Neural progenitor cell (in vitro differentiated cells): Measurements from ENCODE around the gene PTGDR2. TPM values are rescaled to one million over a fixed set of nuclear protein-coding genes. Genes with fewer than 3 reads are reported as not detected.
A peak's percentile ranks its signal among the peaks of the same experiment; 100 is the strongest.

Experiments
- DNase-seq: peaks from one replicate; pipeline ENCODE4 v3.0.0-alpha.2; 2016; ENCODE audit warnings: low spot score
- H2AFZ ChIP-seq: fragments of 200-600 bp; sonication (generic); replicated peaks from 2 replicates; pipeline ENCODE4 v1.6.1; 2016; ENCODE audit warnings: antibody characterized with exemption
- H3F3A ChIP-seq: fragments of 200-600 bp; sonication (generic); 2 replicates; pipeline ENCODE4 v1.6.1; 2016; ENCODE audit warnings: antibody characterized with exemption, low read depth
- H3K27ac ChIP-seq: fragments of 200-600 bp; sonication (generic); 2 replicates; pipeline ENCODE4 v1.5.1; 2016; ENCODE audit warnings: mild to moderate bottlenecking
- H3K27me3 ChIP-seq: fragments of 200-600 bp; sonication (generic); 2 replicates; pipeline ENCODE4 v1.6.1; 2016; ENCODE audit warnings: mild to moderate bottlenecking, moderate library complexity
- H3K36me3 ChIP-seq: fragments of 200-600 bp; sonication (generic); 2 replicates; pipeline ENCODE4 v1.5.1; 2016
- H3K4me1 ChIP-seq: fragments of 200-600 bp; sonication (generic); 2 replicates; pipeline ENCODE4 v1.6.1; 2016; ENCODE audit warnings: mixed run types
- H3K4me2 ChIP-seq: fragments of 200-600 bp; sonication (generic); 2 replicates; pipeline ENCODE4 v1.6.1; 2016
- H3K4me3 ChIP-seq: fragments of 200-600 bp; sonication (generic); 2 replicates; pipeline ENCODE4 v1.5.1; 2016
- H3K79me2 ChIP-seq: fragments of 200-600 bp; sonication (generic); 2 replicates; pipeline ENCODE4 v1.6.1; 2016; ENCODE audit warnings: low read depth
- H3K9ac ChIP-seq: fragments of 200-600 bp; sonication (generic); 2 replicates; pipeline ENCODE4 v1.6.1; 2016
- H3K9me3 ChIP-seq: fragments of 200-600 bp; sonication (generic); 2 replicates; pipeline ENCODE4 v1.5.1; 2016; ENCODE audit warnings: low read depth
- H4K20me1 ChIP-seq: fragments of 200-600 bp; sonication (generic); 2 replicates; pipeline ENCODE4 v1.6.1; 2016; ENCODE audit warnings: low read depth
- H3K27ac Mint-ChIP-seq: 3 replicates; pipeline ENCODE4 v1.8.0; 2021; ENCODE audit warnings: mixed read lengths
- H3K27me3 Mint-ChIP-seq: 2 replicates; pipeline ENCODE4 v1.8.0; 2022; ENCODE audit warnings: low read depth, mild to moderate bottlenecking, inconsistent platforms, moderate library complexity, mixed read lengths; ENCODE audit not compliant: insufficient read depth
- H3K36me3 Mint-ChIP-seq: 3 replicates; pipeline ENCODE4 v1.8.0; 2021; ENCODE audit warnings: mixed read lengths
- H3K4me1 Mint-ChIP-seq: 3 replicates; pipeline ENCODE4 v1.8.0; 2021; ENCODE audit warnings: mixed read lengths
- H3K4me3 Mint-ChIP-seq: 3 replicates; pipeline ENCODE4 v1.8.0; 2021; ENCODE audit warnings: mild to moderate bottlenecking, moderate library complexity, mixed read lengths
- H3K9me3 Mint-ChIP-seq: 3 replicates; pipeline ENCODE4 v1.8.0; 2020; ENCODE audit warnings: mixed read lengths
- EZH2 ChIP-seq: fragments of 200-600 bp; sonication (generic); IDR thresholded peaks from 2 replicates; pipeline ENCODE4 v1.6.1; 2017; ENCODE audit warnings: antibody characterized with exemption, mild to moderate bottlenecking, moderate library complexity
- EZH2phosphoT487 ChIP-seq: fragments of 200-600 bp; sonication (generic); IDR thresholded peaks from 2 replicates; pipeline ENCODE4 v1.6.1; 2017; ENCODE audit warnings: antibody characterized with exemption
- total RNA-seq: library from RNA; depleted of rRNA; stranded (reverse); fragments of >200 nt; gene quantifications from 2 replicates; pipeline ENCODE4 v1.2.3, GENCODE V29; 2015; ENCODE audit warnings: low replicate concordance
- TF ChIP-seq, protein P1 (sequence below): fragments of 200-600 bp; sonication (generic); IDR thresholded peaks from 2 replicates; pipeline ENCODE4 v1.5.1; 2017; ENCODE audit warnings: antibody characterized with exemption, mild to moderate bottlenecking

Gene PTGDR2
- total RNA-seq, 1 donor from 2014 or later = not detected

DNA sequence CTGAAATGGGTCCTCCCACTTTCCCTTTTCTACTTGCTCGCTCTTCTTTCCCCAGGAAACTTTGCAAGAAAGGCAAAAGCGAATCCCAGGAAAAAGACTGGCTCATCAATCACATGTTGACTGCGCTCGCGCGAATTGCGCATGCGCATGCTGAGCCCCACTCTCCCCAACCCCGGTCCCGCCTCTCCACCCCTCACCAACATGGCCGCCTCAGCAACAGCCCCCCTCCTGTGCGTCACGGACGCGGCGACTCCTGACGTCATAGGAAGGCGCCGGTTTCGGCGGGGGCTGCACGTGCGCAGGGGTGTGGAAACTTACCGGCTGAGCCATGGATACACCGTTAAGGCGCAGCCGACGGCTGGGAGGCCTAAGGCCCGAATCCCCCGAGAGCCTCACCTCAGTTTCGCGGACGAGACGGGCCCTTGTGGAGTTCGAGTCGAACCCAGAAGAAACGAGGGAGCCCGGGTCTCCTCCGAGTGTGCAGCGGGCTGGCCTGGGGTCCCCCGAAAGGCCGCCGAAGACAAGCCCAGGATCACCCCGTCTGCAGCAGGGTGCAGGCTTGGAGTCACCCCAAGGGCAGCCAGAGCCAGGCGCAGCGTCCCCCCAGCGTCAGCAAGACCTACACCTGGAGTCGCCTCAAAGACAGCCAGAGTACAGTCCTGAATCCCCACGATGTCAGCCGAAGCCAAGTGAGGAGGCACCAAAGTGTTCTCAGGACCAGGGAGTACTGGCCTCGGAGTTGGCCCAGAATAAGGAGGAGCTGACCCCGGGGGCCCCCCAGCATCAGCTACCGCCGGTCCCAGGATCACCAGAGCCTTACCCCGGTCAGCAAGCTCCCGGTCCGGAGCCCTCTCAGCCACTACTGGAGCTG is 13.7 kb downstream of the PTGDR2 start, which contains the start of gene CCDC86:
Gene CCDC86, plus strand, starts transcription at position 317 of the 871 bp plus-strand sequence. Its CDS starts 12 bp downstream, at position 329.
- Histone ChIP-seq H3F3A (no peaks in the 10 kb centered on the region), H3K4me2 (peak within 1 kb of the TSS; percentile 94), H3K9me3 (no peaks in the 10 kb centered on the region), H3K36me3 (no peaks in the 10 kb centered on the region), H4K20me1 (no peaks in the 10 kb centered on the region), H3K27me3 (no peaks in the 10 kb centered on the region), H3K27ac (no peak within 1 kb of the TSS), H3K4me3 (peak within 1 kb of the TSS; percentile 77), H3K79me2 (peaks cover 30% of the 10 kb centered on the region), H2AFZ (peak within 1 kb of the TSS; percentile 94), H3K9ac (peak within 1 kb of the TSS; percentile 85), H3K4me1 (peaks cover 17% of the 10 kb centered on the region)
- peaks cover 35% of the 10 kb centered on the region for H3K4me1 Mint-ChIP-seq
- peak within 1 kb of the TSS; percentile 96 for H3K27ac Mint-ChIP-seq
- peak; percentile 96 for DNase-seq
- no peak for TF ChIP-seq EZH2
- TF ChIP-seq, protein P1, sequence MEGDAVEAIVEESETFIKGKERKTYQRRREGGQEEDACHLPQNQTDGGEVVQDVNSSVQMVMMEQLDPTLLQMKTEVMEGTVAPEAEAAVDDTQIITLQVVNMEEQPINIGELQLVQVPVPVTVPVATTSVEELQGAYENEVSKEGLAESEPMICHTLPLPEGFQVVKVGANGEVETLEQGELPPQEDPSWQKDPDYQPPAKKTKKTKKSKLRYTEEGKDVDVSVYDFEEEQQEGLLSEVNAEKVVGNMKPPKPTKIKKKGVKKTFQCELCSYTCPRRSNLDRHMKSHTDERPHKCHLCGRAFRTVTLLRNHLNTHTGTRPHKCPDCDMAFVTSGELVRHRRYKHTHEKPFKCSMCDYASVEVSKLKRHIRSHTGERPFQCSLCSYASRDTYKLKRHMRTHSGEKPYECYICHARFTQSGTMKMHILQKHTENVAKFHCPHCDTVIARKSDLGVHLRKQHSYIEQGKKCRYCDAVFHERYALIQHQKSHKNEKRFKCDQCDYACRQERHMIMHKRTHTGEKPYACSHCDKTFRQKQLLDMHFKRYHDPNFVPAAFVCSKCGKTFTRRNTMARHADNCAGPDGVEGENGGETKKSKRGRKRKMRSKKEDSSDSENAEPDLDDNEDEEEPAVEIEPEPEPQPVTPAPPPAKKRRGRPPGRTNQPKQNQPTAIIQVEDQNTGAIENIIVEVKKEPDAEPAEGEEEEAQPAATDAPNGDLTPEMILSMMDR = no peak
- TF ChIP-seq EZH2phosphoT487 = no peak
- no peaks in the 10 kb centered on the region for H3K9me3 Mint-ChIP-seq
- H3K36me3 Mint-ChIP-seq = peaks cover 9% of the 10 kb centered on the region
- H3K4me3 Mint-ChIP-seq = peak within 1 kb of the TSS; percentile 91
- H3K27me3 Mint-ChIP-seq = peaks cover 3% of the 10 kb centered on the region

DNA sequence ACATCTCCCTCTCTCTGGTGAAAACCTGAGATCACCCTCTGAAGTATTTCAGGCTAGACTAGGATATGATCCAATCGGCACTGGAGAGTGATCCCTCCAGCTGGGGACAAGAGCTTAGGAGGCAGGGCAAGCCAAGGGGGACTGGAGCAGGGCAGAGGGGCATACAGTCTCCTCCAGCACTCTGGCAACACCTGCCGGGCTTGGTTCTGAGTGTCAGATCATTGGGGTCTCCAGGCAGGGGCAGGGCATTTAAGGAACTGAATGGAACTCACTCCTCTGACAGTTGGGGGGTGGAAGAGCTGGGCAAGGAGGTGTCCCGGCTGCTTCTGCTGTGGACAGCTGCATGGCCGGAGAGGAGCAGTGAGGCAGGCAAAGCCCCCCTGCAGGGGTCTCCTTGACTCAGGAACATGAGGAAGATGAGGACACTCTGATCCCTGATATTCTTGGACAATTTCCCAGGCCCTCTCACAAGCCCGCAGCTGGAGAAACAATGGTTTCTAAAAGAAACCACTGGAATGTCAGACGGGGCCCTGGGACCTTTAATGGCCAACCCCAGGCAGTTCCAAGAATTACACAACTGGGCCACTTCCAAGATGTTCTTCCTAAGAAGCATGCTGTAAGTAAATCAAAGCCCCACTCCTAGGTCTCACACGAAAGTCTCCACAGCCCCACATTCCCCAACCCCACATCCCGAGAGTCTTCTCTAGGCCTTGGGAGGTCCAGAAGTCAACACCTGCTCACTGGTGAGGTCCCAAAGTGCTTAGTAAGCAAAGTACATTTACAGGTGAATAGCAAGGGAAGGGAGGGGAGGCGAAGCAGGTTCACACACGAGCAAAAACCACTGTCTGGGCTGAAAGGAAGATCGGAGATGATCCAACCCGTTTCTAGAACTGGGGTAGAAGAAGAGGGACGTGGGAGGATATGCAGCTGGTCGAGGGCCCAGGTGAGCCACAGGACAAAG is 15.0 kb downstream of the PTGDR2 start:
- peaks cover 2% of the 10 kb centered on the region for H3K27me3 ChIP-seq
- H4K20me1 ChIP-seq = no peaks in the 10 kb centered on the region
- Mint-ChIP-seq H3K27ac (no peak overlapping the region), H3K27me3 (peaks cover 3% of the 10 kb centered on the region), H3K36me3 (peaks cover 9% of the 10 kb centered on the region), H3K4me3 (peak overlapping the region; percentile 91), H3K4me1 (peaks cover 35% of the 10 kb centered on the region), H3K9me3 (no peaks in the 10 kb centered on the region)
- no peak overlapping the region for H3K4me2 ChIP-seq
- no peaks in the 10 kb centered on the region for H3F3A ChIP-seq
- no peaks in the 10 kb centered on the region for H3K9me3 ChIP-seq
- no peak overlapping the region for H3K9ac ChIP-seq
- TF ChIP-seq EZH2phosphoT487 (no peak), EZH2 (no peak)
- TF ChIP-seq, protein P1 = no peak
- no peak overlapping the region for H3K27ac ChIP-seq
- H3K4me1 ChIP-seq = peaks cover 17% of the 10 kb centered on the region
- no peak for DNase-seq
- H3K79me2 ChIP-seq = peaks cover 30% of the 10 kb centered on the region
- H2AFZ ChIP-seq = no peak overlapping the region
- no peaks in the 10 kb centered on the region for H3K36me3 ChIP-seq
- no peak overlapping the region for H3K4me3 ChIP-seq

DNA sequence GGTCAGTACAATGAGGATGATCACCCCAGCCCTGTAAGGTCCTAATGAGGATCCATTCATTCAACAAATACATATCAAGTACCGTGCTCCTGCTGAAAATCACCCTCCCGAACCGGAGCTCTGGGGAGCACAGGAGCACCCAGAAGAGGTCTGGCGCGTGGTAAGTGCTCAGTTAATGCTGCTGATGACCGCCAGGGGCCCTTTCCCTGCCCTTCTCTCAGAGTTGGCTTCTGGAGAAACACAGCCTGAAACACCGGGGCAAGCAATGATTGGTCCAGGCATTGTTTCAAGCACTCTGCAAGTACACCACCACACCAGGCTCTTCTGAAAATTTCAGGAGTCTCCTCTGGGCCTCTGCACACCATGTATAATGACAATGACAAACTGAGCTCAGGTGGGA is 17.6 kb downstream of the PTGDR2 start:
- Histone ChIP-seq H3K4me1 (peaks cover 2% of the 10 kb centered on the region), H3K9me3 (no peaks in the 10 kb centered on the region), H3K79me2 (peaks cover 11% of the 10 kb centered on the region), H3K36me3 (no peaks in the 10 kb centered on the region), H4K20me1 (no peaks in the 10 kb centered on the region), H3K27me3 (peaks cover 28% of the 10 kb centered on the region), H3K9ac (no peak overlapping the region), H3K4me2 (no peak overlapping the region), H2AFZ (peak overlapping the region; percentile 50), H3K4me3 (no peak overlapping the region), H3K27ac (no peak overlapping the region), H3F3A (no peaks in the 10 kb centered on the region)
- Mint-ChIP-seq H3K4me1 (peaks cover 13% of the 10 kb centered on the region), H3K27ac (no peak overlapping the region), H3K4me3 (no peak overlapping the region), H3K27me3 (peaks cover 3% of the 10 kb centered on the region), H3K9me3 (no peaks in the 10 kb centered on the region), H3K36me3 (no peaks in the 10 kb centered on the region)
- peak; percentile 35 for DNase-seq
- TF ChIP-seq, protein P1 = peak; percentile 44
- TF ChIP-seq EZH2phosphoT487 = no peak
